Transverse colon (tissue), 3 donors: Measurements from ENCODE around the gene UBL5.

Source experiments
- POLR2A ChIP-seq: fragments of 450-650 bp; IDR thresholded peaks from one replicate; pipeline ENCODE4 v1.6.1; 2016; ENCODE audit warnings: antibody characterized with exemption, mild to moderate bottlenecking, moderate library complexity
- TF ChIP-seq, protein P1 (sequence below), 5 experiments: fragments of 200-600 bp in 3 of 5; fragments of 450-650 bp in 2 of 5; sonication (generic) in 3 of 5; IDR thresholded peaks; 1 replicate in 2 of 5; 2 replicates in 3 of 5; pipeline ENCODE4 v1.5.1; 2016 to 2017; ENCODE audit warnings: antibody characterized with exemption in 5 of 5, inconsistent platforms in 3 of 5, mild to moderate bottlenecking in 2 of 5, moderate library complexity in 1 of 5

DNA sequence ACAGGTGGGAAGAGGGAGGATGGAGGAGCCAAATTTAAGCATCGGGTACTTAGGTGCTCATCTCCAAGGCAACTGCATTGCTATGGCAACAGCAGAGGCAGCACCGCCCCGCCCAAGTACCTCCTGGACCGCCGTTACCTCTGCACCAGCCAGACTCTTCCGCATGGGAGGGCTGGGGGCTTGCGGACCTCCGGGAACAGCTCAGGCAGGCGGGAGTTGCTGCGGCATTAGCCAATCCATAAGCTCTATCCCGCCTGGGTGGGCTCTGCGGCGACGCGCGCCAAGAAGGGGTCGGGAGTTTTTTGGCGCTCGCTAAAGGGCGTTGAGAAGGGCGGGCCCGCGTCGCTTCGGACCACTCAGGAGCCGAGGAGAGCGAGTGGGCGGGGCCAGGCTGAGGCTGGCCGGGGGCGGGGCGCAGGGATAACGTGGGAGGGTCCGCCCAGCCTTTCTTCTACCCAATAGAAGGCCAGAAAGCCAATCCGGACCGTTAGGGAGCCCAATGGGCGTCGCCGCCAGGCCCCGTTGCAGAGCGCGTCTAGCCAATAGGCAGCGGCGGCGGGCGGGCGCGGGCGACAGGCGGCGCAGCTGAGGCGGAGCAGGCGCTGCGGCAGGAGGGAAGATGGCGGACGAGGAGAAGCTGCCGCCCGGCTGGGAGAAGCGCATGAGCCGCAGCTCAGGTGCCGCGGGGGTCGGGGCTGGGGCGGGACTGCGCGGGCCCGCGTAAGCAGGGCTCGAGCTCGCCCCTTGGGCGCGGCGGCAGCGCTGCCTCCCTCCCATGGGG lies 7.2 kb downstream of the UBL5 start, which contains the start of gene PIN1:
- TF ChIP-seq, protein P1, sequence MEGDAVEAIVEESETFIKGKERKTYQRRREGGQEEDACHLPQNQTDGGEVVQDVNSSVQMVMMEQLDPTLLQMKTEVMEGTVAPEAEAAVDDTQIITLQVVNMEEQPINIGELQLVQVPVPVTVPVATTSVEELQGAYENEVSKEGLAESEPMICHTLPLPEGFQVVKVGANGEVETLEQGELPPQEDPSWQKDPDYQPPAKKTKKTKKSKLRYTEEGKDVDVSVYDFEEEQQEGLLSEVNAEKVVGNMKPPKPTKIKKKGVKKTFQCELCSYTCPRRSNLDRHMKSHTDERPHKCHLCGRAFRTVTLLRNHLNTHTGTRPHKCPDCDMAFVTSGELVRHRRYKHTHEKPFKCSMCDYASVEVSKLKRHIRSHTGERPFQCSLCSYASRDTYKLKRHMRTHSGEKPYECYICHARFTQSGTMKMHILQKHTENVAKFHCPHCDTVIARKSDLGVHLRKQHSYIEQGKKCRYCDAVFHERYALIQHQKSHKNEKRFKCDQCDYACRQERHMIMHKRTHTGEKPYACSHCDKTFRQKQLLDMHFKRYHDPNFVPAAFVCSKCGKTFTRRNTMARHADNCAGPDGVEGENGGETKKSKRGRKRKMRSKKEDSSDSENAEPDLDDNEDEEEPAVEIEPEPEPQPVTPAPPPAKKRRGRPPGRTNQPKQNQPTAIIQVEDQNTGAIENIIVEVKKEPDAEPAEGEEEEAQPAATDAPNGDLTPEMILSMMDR (IDR thresholded peaks at IDR 0.05), result peak in 4 of 5 experiments; percentile 58 to 73 (median 60)
- peak; percentile 29 for TF ChIP-seq POLR2A
